HG03066 (cell line): ENCODE data around the gene PAN3.
A peak's percentile ranks its signal among the peaks of the same experiment; 100 is the strongest.
"Not testable (repeated sequence)": the region's sequence is repeated elsewhere in the genome, so short reads cannot be mapped to it uniquely, and the experiment has no call there.

Experiments
- ATAC-seq: cut with Tn5 transposase; IDR thresholded peaks from one replicate; pipeline ENCODE4 v1.9.1; 2021; ENCODE audit warnings: low read depth; ENCODE audit not compliant: unreplicated experiment

The PAN3 gene

DNA sequence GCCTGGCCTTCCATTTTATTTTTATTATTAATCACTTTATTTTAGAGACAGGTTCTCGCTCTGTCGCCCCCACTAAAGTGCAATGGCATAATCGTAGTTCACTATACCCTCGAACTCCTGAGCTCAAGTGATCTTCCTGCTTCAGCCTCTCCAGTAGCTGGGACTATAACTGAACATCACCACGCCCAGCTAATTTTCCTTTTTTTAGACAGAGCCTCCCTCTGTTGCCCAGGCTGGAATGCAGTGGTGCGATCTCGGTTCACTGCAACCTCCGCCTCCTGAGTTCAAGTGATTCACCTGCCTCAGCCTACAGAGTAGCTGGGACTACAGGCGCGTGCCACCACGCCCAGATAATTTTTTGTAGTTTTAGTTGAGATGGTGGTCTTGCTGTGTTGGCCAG is 6.7 kb upstream of the PAN3 start:
- no peak for ATAC-seq

DNA sequence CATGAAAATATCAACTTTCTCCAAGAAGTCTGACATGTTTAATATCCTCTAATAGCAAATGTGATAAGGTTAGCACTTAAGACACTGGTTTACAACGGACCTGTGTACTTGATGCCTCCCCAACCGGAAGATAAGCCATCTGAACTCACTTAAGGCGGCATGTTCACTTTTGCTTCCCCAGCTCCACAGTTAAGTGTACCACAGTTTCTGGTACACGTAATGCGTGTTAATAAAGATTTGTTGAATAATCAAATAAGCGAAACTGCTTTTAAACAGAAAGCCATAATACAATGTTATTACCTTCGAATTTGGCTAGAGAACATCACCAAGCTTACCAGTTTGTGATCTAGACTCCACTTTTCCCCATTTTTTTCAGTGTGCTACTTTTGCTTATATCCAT is 1.4 kb upstream of the PAN3 start:
- no peak for ATAC-seq

DNA sequence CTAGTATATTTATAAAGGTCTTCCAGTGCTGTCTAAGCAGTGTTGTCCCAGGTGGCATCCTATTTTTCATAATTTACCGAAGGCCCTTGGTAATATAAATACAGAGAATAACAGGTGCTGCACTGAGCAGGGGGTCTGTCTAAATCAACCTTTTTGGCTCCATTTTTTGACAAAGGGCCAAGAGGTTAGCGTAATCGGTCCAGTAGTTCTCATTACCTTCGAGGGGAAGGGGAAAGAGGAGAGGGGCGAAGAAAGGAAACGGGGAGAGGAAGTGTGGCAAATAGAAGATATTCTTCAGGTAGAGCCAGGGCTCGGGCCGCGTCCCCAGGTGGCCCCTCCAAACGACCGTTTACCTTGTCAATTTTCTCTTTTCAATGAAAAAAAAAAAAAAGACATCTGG is 749 bp upstream of the PAN3 start:
- no peak for ATAC-seq

DNA sequence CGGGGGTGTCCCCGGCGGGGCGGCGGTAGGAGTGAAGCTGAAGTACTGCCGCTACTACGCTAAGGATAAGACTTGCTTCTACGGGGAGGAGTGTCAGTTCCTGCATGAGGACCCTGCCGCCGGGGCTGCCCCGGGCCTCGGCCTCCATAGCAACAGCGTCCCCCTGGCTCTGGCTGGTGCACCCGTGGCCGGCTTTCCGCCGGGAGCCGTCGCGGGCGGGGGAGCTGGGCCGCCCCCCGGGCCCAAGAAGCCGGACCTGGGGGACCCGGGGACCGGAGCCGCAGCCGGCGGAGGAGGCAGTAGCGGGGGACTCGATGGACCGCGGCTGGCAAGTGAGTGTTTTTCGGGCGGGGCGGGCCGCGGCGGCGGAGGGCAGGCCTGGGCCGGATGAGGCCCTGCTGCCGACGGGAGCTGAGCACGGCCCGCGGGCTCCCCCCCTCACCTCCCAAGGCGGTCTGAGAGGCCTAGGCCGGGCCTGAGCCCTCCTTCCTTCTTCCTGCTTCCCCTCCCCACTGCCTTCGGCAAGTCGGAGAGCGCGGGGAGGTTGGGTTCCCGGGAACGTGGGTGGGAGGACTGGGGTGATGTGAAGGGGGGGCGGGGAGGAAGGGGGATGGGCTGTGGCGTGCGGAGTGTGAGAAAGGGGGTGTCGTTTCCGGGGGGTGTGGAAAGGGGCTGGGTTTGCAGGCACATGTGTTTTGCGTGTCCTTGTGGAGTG is 568 bp downstream of the PAN3 start:
- ATAC-seq, result peak; percentile 38

DNA sequence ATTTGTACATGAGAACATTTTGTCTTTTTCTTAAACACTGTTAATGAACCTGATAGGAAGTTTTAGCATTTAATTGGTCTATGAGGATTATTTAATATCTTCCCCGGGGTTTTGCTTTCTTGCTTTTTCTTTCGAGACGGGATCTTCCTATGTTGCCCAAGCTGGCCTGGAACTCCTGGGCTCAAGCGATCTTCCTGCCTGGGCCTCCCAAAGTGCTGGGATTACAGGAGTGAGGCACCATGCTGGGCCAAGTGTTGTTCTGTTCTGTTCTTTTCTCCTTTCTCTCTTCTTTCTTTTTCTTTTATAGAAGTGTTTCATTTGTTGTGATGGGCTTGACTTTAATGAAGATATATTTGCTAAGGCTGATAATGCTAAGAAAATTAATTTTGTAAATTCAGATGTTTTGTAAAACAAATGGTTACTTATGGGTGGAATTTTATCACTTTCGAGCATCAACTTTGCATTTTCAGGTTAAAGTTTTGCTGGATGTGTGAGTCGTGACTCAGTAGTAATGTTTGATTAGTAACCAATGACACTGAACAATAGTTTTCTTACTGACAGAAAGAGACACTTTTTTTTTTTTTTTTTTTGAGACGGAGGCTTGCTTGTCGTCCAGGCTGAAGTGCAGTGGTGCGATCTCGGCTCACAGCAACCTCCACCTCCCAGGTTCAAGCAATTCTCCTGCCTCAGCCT is 2.2 kb downstream of the PAN3 start:
- no peak for ATAC-seq

DNA sequence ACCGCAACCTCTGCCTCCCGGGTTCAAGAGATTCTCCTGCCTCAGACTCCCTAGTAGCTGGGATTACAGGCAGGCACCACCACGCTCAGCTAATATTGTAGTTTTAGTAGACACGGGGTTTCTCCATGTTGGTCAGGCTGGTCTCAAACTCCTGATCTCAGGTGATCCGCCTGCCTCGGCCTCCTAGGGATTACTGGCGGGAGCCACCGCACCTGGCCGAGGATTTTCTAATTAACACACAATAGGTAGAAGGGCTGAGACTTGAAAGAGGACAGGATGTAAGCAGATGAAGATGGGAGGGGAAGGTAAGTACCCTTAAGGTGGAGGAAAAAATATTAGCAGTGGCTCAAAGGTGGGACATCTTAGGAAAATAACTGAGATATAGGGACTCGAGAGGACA is 3.2 kb downstream of the PAN3 start:
- ATAC-seq, result not testable (repeated sequence)

DNA sequence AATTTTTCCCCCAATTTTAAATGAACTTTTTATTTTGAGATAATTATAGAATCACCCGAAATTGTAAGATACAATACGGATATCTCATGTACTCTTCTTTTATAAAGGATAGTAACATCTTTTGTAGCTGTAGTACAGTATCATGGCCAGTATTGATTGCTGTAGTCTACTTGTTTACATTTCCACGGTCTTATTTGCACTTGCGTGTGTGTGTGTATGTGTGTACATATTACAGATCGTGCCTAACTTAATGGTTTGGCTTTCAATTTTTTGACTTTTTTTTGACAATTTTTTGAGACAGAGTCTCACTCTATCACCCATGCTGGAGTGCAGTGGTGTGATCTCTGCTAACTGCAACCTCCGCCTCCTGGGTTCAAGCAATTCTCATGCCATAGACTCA is 6.7 kb downstream of the PAN3 start:
- ATAC-seq, result no peak

DNA sequence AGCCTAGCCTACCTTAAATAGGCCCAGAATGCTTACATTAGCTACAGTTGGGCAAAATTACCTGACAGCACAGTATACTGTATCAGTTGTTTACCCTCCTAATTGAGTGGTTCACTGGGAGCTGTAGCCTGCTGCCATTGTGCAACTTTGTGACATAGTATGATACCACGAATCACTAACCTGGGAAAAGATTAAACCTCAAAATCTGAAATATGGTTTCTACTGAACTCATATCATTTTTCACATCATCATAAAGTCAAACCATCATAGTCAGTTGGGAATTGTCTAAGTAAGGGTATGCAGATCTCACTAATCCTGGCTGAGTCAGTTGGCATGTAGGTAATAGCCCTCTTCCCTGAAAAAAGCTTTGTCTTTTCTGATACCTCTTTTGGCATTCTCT is 9.2 kb downstream of the PAN3 start:
- ATAC-seq, result no peak

DNA sequence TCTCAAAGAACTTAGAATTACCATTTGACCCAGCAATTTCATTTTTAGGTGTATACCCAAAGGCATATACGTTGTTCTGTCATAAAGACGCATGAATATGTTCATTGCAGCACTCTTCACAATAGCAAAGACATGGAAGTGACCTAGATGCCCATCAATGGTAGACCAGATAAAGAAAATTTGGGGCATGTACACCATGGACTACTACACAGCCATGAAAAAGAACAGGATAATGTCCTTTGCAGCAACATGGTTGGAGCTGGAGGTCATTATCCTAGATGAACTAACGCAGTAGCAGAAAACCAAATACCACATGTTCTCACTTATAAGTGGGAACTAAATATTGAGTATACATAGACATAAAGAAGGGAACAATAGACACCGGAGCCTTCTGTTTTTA is 20.7 kb downstream of the PAN3 start:
- no peak for ATAC-seq

DNA sequence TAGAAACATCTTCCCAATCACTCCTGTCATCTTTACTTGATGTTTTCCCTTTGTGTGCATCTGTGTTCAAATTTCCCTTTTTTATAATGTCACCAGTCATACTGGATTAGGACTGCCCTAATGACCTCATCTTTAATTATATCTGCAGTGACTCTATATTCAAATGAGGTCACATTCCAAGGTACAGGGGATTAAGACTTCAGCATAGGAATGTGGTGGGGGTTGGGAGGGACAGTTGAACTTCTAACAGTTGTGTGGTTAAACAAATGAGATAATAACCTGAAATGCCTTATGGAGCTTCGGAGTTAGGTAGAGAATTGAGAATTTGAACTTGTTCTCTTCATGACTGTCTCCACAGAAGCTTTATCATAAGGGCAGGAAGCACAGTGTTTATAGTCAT is 23.0 kb downstream of the PAN3 start:
- ATAC-seq, result no peak

DNA sequence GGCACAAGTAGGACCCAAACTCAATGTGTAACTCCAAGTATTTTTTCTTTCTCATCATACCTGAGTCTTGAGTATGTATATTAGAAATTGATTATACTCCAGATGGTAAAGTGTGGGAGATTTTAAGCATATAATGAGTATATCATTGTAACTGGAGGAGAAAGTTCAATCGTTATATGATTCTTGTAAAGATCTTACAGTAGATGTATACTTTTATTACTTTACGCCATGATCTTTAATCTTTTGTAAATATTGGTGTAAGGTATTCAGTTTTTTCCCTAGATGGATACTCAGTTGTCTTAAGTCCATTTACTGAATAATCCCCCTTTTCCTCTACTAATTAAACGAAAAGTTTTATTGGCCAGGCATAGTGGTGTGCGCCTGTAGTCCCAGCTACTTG is 25.2 kb downstream of the PAN3 start:
- ATAC-seq, result no peak

DNA sequence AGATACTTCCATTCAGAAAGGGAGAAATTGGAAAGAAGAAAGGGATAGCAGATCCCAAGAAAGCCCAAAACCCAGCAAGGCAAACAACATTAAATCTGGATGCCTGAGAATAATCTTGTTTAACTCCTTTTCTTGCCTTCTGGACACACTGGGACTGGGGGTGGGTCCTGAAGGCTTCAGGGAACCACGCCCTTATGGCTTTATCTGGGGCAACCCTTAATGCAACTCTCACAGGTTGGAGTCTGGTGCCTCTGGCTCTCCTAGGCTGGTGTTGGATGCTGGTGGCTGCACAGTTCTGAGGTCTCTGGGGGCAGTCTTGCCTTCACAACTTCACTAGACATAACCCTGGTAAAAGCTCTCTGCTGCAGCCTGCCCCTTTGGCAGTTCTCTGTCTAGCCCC is 27.9 kb downstream of the PAN3 start:
- no peak for ATAC-seq

DNA sequence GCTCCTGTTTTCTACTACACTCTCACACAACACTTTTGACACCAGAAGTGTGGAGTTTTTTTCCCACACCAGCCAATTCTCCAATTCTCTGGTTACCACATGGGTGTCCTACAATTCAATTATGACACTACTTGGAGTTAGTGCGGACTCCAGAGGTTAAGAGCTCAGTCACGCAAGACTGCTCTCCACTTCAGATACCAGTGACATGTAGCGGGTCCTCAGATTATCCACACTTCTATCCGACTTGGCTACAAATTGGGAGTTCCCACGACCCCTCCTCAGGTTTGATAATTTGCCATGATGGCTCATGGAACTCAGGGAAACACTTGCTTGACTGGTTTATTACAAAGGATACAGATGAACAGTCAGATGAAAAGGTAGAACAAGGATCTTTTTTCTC is 32.9 kb downstream of the PAN3 start:
- no peak for ATAC-seq

DNA sequence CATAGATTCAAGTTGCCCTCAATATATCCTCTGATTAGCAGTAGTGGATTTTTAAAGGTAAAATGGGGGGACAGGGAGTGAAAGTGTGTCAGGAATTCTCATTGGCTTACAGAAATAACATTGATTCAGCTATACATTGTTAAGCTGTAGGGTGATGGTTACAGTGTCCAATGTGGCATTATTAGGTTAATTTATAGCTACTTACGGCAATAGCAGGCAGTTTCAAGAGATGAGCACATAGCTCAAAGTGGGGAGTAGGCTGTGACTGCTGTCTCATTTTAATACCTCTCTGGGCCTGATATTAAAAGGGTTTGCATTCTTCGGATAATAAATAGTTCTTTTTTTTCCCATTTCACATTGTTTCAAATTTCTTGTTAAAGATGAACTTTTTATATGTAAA is 34.6 kb downstream of the PAN3 start:
- ATAC-seq, result no peak

DNA sequence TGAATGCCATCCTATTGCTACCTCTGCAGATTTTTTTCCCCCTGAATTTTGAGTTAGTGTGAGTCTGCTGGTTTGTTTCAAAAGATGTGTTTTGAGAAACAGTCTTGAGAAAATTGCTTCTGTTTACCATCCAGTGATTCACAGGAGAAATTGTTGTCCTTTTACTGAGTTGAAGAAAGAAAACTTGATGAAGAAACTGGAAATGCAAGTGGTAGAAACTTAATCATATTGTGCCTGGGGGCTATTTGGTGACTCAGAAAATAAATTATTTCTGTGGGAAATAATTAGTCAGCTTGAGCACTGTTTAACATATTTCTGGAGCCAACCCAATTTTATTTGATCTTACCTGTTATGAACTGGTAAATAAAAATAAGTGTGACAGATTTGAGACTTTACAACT is 35.4 kb downstream of the PAN3 start:
- ATAC-seq, result no peak

DNA sequence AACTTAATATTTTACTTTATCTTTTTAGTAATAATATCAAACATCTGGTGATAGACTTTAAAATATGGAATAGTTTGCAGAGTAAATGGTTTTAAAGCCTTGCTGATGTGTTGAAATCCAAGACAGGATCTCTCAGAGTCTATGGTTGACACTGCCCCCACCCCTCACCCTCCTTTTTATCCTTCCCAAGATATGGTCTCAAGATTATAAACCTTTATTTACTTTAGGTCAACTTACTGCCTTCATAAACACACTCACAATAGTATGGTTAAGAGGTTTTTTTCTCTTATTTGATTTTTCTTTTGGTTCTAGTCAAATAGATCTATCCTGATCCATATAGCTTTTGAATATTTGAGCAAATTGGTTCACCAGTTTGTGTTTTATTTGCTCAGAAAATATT is 39.0 kb downstream of the PAN3 start:
- ATAC-seq, result no peak

DNA sequence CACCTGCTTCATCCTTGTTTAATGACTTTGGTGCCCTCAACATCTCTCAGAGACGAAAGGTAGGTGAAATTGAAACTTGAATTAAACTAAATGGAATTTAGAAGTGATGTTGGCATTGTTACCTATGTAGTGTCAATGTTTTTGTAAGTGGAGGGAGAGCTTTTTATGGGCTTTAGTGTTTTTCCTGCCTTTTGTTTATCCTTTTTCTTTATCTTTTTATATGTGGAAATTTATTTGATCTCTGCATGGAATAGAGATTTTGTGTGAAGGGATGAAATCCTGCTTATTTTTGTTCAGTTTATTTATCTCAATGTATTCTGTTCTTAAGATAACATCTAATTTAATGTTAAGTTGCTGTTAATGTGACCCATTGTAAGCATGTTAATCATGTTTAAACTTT is 39.5 kb downstream of the PAN3 start:
- no peak for ATAC-seq

DNA sequence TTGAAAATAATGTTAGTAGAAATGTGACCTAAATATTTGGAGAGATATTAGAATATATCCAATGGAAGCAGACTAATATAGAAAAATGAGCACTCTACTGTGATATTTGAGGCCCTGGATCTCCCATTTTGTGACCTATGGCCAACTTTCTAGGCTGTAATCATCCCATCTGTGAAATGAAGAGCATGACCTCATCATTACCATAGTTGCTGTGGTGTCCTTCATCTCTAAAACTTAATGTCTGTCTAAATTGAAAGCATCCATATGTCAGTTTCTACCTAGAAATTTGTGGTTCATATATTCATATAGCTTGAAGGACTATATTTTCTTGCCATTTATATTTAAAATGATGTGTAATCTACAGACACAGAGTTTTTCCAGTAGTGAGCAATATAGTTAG is 41.6 kb downstream of the PAN3 start:
- no peak for ATAC-seq

DNA sequence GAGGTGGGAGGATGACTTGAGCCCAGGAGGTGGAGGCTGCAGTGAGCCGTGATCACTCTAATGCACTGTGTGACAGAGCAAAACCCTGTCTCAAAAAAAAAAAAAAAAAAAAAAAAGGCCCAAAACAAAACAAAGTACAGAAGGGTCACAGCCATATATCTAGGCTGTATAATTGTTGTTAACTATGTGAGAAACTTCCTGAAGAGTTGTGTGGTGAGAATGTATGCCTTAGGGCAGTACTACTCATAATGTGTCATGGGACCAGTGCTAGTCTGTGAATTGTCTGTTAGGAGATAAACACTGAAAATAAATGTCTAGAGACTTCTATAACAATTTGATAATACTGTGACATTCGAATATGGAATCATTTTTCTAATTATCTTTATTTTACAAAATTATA is 43.1 kb downstream of the PAN3 start:
- ATAC-seq, result no peak

DNA sequence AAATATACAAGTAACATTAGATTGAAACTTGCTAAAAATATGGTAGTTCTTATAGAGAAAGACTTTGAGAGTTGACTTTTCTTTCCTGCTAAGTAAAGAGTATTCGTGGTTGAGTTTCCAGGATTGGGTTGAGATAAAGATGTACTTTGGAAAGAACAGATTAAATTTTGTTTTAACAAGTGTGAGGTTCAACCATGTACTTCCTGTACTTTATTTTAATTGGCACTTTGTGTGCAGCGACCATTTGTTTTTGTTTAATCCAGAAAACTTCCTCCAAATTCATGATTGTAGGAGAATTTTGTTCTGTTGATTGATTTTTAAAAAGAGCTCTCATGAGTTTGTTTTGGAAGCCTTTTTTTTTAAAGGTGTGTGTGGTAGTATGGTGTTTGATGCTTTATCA is 46.9 kb downstream of the PAN3 start:
- no peak for ATAC-seq

DNA sequence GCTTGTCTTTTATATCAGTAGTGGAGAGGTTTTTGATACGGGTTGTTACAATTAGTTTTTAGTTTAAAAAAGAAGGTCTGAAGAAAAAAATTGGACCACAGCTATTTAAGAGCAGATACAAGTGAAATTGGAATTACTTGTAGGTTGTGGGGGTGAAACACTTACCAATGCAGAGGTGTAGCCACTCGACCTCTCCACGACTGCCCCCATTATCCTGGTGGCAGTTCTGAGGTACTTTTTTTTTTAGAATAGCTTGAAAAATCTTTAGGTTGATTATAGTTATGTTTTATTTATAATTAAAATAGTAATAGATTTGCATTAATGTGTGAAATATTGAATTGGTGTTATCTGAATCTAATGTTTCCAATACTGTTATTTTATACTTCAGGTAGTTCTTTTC is 60.7 kb downstream of the PAN3 start:
- no peak for ATAC-seq

DNA sequence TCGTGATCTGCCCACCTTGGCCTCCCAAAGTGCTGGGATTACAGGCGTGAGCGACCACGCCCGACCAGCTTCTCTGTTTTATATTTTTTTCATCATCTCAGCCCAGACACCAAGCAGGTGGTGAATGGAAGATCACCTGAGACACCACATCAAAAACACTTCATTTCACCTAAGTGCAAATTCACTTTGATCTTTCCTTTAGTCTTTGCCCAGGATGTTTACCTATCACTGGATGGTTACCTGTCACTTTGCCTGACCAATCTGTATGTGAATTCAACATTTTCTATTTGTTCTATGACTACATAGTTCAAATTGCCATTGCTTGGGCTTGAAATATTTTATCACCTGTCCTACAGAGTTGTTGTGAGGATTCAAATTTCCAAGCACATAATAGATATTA is 65.7 kb downstream of the PAN3 start:
- no peak for ATAC-seq
